GM10248 (cell line): Measurements from ENCODE around the gene ARHGAP30.

Experiments used
- CTCF ChIA-PET: fragments of 300-600 bp; sonication (Branson Sonifier 250); formaldehyde crosslinking; extraction: SDS; loops from one replicate; lab custom pipeline; 2021; ENCODE audit warnings: antibody characterized with exemption; lab: Yijun Ruan, JAX
- POLR2A ChIA-PET: fragments of 350-650 bp; sonication (Branson Sonifier 250); formaldehyde crosslinking; extraction: SDS; loops from one replicate; lab custom pipeline; 2020; ENCODE audit warnings: antibody characterized with exemption; lab: Yijun Ruan, JAX
- DNase-seq: peaks from one replicate; pipeline ENCODE4 v3.0.0; 2012; ENCODE audit errors: extremely low spot score
- CTCF ChIP-seq: IDR thresholded peaks from 2 replicates; pipeline ENCODE4 v1.5.1; 2012; ENCODE audit warnings: mild to moderate bottlenecking, low read depth; ENCODE audit errors: extremely low read depth, missing control alignments, control extremely low read depth

The ARHGAP30 gene

GRCh38 chr1:161074676-161075368 lies 5.1 kb upstream of the ARHGAP30 start:
- ChIA-PET CTCF (interaction anchor here (8.3 to 10.8 kb wide), 2 partner anchors 11 to 23 kb away, joined by 73 to 137 read pairs; partner anchors contain the start of genes KLHDC9 and NECTIN4), POLR2A (no interaction called here)
- no peak for DNase-seq
- no peak for TF ChIP-seq CTCF

DNA sequence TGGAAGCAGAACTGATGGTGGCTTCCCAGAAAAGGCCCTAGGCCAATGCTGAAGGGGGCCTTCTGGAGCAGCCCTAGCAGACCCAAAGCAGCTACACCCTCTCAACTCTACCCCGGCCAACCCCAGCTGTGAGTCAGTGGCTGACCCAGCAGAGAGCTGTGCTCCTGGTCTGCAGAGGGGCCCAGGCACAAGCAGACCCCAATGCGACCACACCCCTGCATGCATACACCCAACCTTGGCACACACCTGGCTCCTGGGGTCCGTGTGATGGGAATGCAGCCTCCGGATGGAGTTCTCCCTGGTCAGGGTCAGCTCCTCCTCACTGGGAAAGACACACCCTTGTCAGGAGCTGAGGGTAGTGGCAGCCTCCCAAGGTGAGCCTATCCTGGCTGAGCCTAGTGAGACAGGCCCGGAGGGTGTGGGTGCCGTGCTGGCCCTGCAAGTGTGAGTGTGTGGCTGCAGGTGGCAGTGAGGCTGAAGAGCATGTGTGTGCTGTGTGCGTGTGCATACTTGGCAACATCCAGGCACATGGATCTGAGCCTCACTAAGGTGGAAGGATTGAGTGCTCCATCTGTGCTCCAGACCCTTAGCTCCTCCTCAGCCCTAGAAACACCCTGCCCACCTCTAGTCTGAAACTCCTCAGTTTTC lies 3.9 kb upstream of the ARHGAP30 start:
- TF ChIP-seq CTCF: no peak
- ChIA-PET CTCF (interaction anchor here (0.8 to 10.8 kb wide), 6 partner anchors 13 to 294 kb away, joined by 3 to 137 read pairs (median 56); partner anchors contain the start of genes KLHDC9 and NECTIN4), POLR2A (no interaction called here)
- no peak for DNase-seq

DNA sequence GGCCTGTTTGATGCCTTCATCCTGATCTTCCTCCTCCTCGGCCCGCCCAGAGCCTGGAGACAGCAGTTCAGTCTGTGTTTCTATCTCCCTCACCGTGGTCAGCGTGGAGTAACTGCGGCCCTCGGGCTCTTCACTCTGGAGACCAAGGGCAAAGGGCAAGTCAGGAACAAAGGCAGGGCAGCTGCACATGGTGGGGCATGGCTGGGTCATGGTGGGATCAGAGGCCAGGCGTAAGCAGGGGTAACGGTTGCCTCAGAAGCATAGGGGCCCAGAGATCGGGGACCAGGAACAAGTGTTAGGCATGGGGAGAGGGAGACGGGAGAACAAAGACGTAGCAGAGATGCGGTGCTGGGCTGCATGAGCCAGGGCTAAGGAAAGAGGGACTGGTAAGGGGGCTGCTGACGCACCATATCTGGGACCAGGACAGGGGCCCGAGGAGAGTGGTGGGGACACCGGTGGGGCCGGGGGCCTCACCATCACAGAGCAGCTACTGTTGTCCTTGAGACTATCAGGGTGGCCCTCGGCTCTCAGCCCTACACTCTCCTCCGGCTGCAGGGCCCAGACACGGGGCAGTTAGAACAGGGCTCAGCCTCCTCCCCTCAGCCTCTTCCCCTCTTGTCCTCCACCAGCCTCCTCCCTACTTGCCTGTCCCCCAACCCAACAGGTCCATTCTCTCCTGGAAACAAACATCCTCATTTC lies 3.2 kb upstream of the ARHGAP30 start:
- no peak for DNase-seq
- TF ChIP-seq CTCF: no peak
- ChIA-PET CTCF (interaction anchor here (0.8 to 10.8 kb wide), 10 partner anchors 13 to 293 kb away, joined by 3 to 137 read pairs (median 24); partner anchors contain the start of genes DEDD, KLHDC9, NECTIN4 and TSTD1), POLR2A (no interaction called here)

- ChIA-PET POLR2A (no interaction called here), CTCF (interaction anchor here (1.0 to 10.8 kb wide), 15 partner anchors 9 to 1574 kb away, joined by 3 to 137 read pairs (median 8); partner anchors contain the start of genes DEDD, KLHDC9, NECTIN4 and TSTD1)
- DNase-seq: peak; percentile 80
- peak; percentile 82 for TF ChIP-seq CTCF
Observed at GRCh38 chr1:161071886-161072371, 2.2 kb upstream of the ARHGAP30 start.

DNA sequence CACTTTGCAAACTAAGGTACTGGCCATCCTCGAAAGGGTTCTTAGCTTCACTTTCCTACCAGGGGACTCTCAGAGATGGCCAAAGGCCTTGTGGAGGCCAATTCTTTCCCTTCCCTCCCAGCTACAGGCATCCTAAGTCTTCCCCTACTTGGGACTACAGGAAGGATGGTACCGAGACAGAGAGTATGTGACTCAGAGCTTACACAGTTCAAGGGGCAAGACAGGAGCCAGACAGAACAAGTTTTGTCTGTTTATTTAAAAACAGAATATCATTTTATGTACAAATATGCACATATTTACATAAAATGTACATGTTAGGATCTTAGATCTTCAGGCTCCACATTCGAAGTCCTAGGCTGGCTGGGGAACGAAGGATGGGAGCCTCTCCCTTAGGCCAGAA lies 1.1 kb upstream of the ARHGAP30 start:
- POLR2A ChIA-PET: interaction anchor here (0.7 to 1.8 kb wide), 2 partner anchors 95 to 319 kb away, joined by 5 to 6 read pairs; partner anchors contain the start of gene PPOX
- CTCF ChIA-PET: interaction anchor here (0.7 to 10.8 kb wide), 14 partner anchors 9 to 295 kb away, joined by 3 to 137 read pairs (median 8); partner anchors contain the start of genes DEDD, KLHDC9, NECTIN4 and USF1
- DNase-seq: no peak
- TF ChIP-seq CTCF: no peak
